Testis (tissue), 3 donors: ENCODE results near the gene MTRFR. TPM values are rescaled to one million over a fixed set of nuclear protein-coding genes. Genes with fewer than 3 reads are reported as not detected.

ENCODE experiments used
- DNase-seq: peaks from one replicate; pipeline ENCODE4 v3.0.0-alpha.2; 2019
- H3K27ac ChIP-seq, 2 donors: fragments of 200-600 bp; sonication (generic); one replicate each; pipeline ENCODE4 v1.5.1; 2019
- H3K27me3 ChIP-seq: fragments of 200-600 bp; sonication (generic); one replicate; pipeline ENCODE4 v1.5.1; 2019
- H3K36me3 ChIP-seq: fragments of 200-600 bp; sonication (generic); one replicate; pipeline ENCODE4 v1.5.1; 2017; ENCODE audit warnings: low read depth; ENCODE audit errors: missing control alignments
- H3K4me1 ChIP-seq: fragments of 200-600 bp; sonication (generic); one replicate; pipeline ENCODE4 v1.5.1; 2019
- H3K4me3 ChIP-seq, 2 donors: fragments of 200-600 bp; sonication (generic); one replicate each; pipeline ENCODE4 v1.5.1; 2017 to 2019
- H3K9me3 ChIP-seq: fragments of 200-600 bp; sonication (generic); one replicate; pipeline ENCODE4 v1.5.1; 2017
- CTCF ChIP-seq, 3 experiments: fragments of 450-650 bp in 2 of 3; fragments of 200-600 bp in 1 of 3; sonication (generic) in 1 of 3; IDR thresholded peaks; one replicate each; pipeline ENCODE4 v1.5.1; 2016 to 2019; ENCODE audit warnings: antibody characterized with exemption in 3 of 3, mild to moderate bottlenecking in 2 of 3, moderate library complexity in 1 of 3
- POLR2A ChIP-seq: fragments of 450-650 bp; IDR thresholded peaks from one replicate; pipeline ENCODE4 v1.6.1; 2017; ENCODE audit warnings: antibody characterized with exemption, mild to moderate bottlenecking, moderate library complexity
- WGBS, 2 donors: methylation state at CpG; one replicate each; pipeline ENCODE4 v1.1.5; 2018; 5-methylcytosine and 5-hydroxymethylcytosine counted together
- intact Hi-C: fragments of 100-400 bp; cut with DNase I; formaldehyde crosslinking; loops from one replicate; pipeline ENCODE4 v1.15.1; 2023; ENCODE audit warnings: low total_unique reads
- polyA plus RNA-seq: library from polyadenylated mRNA; stranded (reverse); fragments of 350-450 nt; fragmentation: Illumina TruSeq; extraction: RNeasy Lipid Tissue Mini Kit (QIAGEN cat#74804); gene quantifications from one replicate; pipeline ENCODE4 v1.2.3, GENCODE V29; 2014; ENCODE audit warnings: low read depth, low replicate concordance; ENCODE audit not compliant: insufficient read depth
- small RNA-seq, 2 donors: library from RNA; depleted of rRNA; stranded (forward); fragments of <200 nt; gene quantifications; one replicate each; pipeline ENCODE3, GENCODE V24; 2016
- total RNA-seq, 2 donors: library from RNA; depleted of rRNA; stranded (reverse); fragments of >200 nt; gene quantifications; one replicate each; pipeline ENCODE4 v1.2.3, GENCODE V29; 2016

MTRFR gene
- total and polyA plus RNA-seq, 3 donors from 2014 or later, result 21.1 to 23.6 (median 21.3) TPM

GRCh38 chr12:123288751-123289346 is 55.6 kb downstream of the MTRFR start:
- Histone ChIP-seq H3K27ac (no peak overlapping the region), H3K4me1 (no peaks in the 10 kb centered on the region), H3K36me3 (no peaks in the 10 kb centered on the region), H3K27me3 (no peaks in the 10 kb centered on the region), H3K4me3 (no peak overlapping the region), H3K9me3 (no peaks in the 10 kb centered on the region)
- WGBS, 2 donors, result 87 to 92% methylated on average over 20 of the region's 20 CpGs
- DNase-seq, result no peak
- intact Hi-C loops, result no loop called here
- TF ChIP-seq CTCF (IDR thresholded peaks at IDR 0.05) (no peak), POLR2A (no peak)

- no peak for DNase-seq
- intact Hi-C loops, result no loop called here
- Histone ChIP-seq H3K27ac (no peak overlapping the region), H3K36me3 (no peaks in the 10 kb centered on the region), H3K27me3 (no peaks in the 10 kb centered on the region), H3K9me3 (no peaks in the 10 kb centered on the region), H3K4me1 (no peaks in the 10 kb centered on the region), H3K4me3 (no peak overlapping the region)
- TF ChIP-seq CTCF (IDR thresholded peaks at IDR 0.05), result no peak
- no peak for TF ChIP-seq POLR2A
- WGBS, 2 donors, result 90 to 91% methylated on average over 11 of the region's 11 CpGs
These were observed 56.7 kb downstream of the MTRFR start for GRCh38 chr12:123289911-123290310.

GRCh38 chr12:123293178-123293760 is 60.0 kb downstream of the MTRFR start:
- Histone ChIP-seq H3K4me3 (no peak overlapping the region), H3K27ac (no peak overlapping the region), H3K9me3 (no peaks in the 10 kb centered on the region), H3K4me1 (no peaks in the 10 kb centered on the region), H3K27me3 (no peaks in the 10 kb centered on the region), H3K36me3 (no peaks in the 10 kb centered on the region)
- no peak for TF ChIP-seq POLR2A
- no peak for TF ChIP-seq CTCF (IDR thresholded peaks at IDR 0.05)
- DNase-seq, result no peak
- intact Hi-C loops, result no loop called here
- WGBS, 2 donors, result 93 to 95% methylated on average over 9 of the region's 9 CpGs

- TF ChIP-seq POLR2A, result no peak
- no peaks in the 10 kb centered on the region for H3K27me3 ChIP-seq
- DNase-seq, result no peak
- H3K9me3 ChIP-seq, result no peaks in the 10 kb centered on the region
- H3K27ac ChIP-seq, result no peak overlapping the region
- no peaks in the 10 kb centered on the region for H3K4me1 ChIP-seq
- no peaks in the 10 kb centered on the region for H3K36me3 ChIP-seq
- H3K4me3 ChIP-seq, result no peak overlapping the region
- intact Hi-C loops, result no loop called here
- 73% methylated on average over 3 of the region's 3 CpGs for WGBS, 2 donors
These were observed 71.9 kb downstream of the MTRFR start for GRCh38 chr12:123305136-123305535.

- no peaks in the 10 kb centered on the region for H3K4me1 ChIP-seq
- intact Hi-C loops, result no loop called here
- WGBS, 2 donors, result 81 to 91% methylated on average over 3 of the region's 3 CpGs
- TF ChIP-seq CTCF (IDR thresholded peaks at IDR 0.05), result no peak
- TF ChIP-seq POLR2A, result no peak
- no peaks in the 10 kb centered on the region for H3K36me3 ChIP-seq
- no peak overlapping the region for H3K4me3 ChIP-seq
- no peaks in the 10 kb centered on the region for H3K27me3 ChIP-seq
- no peaks in the 10 kb centered on the region for H3K9me3 ChIP-seq
- DNase-seq, result no peak
- no peak overlapping the region for H3K27ac ChIP-seq
These were observed 73.0 kb downstream of the MTRFR start for GRCh38 chr12:123306200-123306599.

Small RNA genes lying within 50 kb of the gene (small RNA-seq; reads per million reads assigned to genes)
- 0 to 0.27 reads per million in 2 donors for gene RNA5SP375

Other genes starting within 250 kb of the MTRFR start
- gene PITPNM2, start 82.3 kb upstream of the MTRFR start, total RNA-seq, result 10 to 100 TPM; 25.3 to 38.3 TPM
- gene PITPNM2, start 82.3 kb upstream of the MTRFR start, polyA plus RNA-seq, result 24.2 TPM
- 10 to 100 TPM; 60.3 to 81.1 TPM for gene MPHOSPH9, start 295 bp upstream of the MTRFR start, total RNA-seq
- 28.8 TPM for gene MPHOSPH9, start 295 bp upstream of the MTRFR start, polyA plus RNA-seq
- 100 to 1,000 TPM; 131 to 145 TPM for gene CDK2AP1, start 38.4 kb downstream of the MTRFR start, total RNA-seq
- gene CDK2AP1, start 38.4 kb downstream of the MTRFR start, polyA plus RNA-seq, result 155 TPM
- 10 to 100 TPM; 91.4 TPM for gene SBNO1, start 131.4 kb downstream of the MTRFR start, total RNA-seq
- 114 TPM for gene SBNO1, start 131.4 kb downstream of the MTRFR start, polyA plus RNA-seq
- gene KMT5A, start 150.7 kb downstream of the MTRFR start, total RNA-seq, result 10 to 100 TPM; 25.3 to 28.3 TPM
- 25.2 TPM for gene KMT5A, start 150.7 kb downstream of the MTRFR start, polyA plus RNA-seq
- 1 to 10 TPM; 2.2 to 2.8 TPM for gene RILPL2, start 203.2 kb downstream of the MTRFR start, total RNA-seq
- 3.6 TPM for gene RILPL2, start 203.2 kb downstream of the MTRFR start, polyA plus RNA-seq
- gene SNRNP35, start 224.7 kb downstream of the MTRFR start, total RNA-seq, result 10 to 100 TPM; 16.5 to 31.7 TPM
- gene SNRNP35, start 224.7 kb downstream of the MTRFR start, polyA plus RNA-seq, result 32.0 TPM